ENCODE data around the gene PIK3AP1.

DNA sequence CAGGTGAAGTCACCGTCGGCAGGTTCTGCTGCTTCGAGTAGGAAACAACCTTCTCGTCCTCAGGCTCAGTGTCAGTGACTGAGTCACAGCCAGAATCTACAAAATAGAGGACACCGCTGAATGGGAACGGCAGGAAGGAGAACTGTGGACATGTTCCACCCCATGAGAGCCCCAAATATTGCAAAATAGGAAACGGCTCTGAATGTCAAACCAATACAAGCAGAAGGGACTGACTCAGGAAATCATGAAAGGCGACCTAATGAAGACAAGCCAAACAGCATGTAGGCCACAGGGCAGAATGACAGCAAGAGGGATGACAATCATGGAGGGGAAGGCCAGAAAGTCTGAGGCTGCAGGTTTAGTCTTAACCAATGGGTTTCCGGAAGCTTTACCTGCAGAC is 63.5 kb downstream of the PIK3AP1 start:
- no peak for TF ChIP-seq NFIC (IDR thresholded peaks at IDR 0.05; ENCODE audit: borderline replicate concordance)
- no peak for TF ChIP-seq YY1 (IDR thresholded peaks at IDR 0.05; ENCODE audit: low read depth)
- no peak for TF ChIP-seq CTCF (IDR thresholded peaks at IDR 0.05)
- TF ChIP-seq POLR2AphosphoS5 (IDR thresholded peaks at IDR 0.05; ENCODE audit: low read depth, low read length) = no peak
- no peak for TF ChIP-seq EZH2phosphoT487 (IDR thresholded peaks at IDR 0.05; ENCODE audit: borderline replicate concordance, low read depth)
- no peak for TF ChIP-seq RXRA (IDR thresholded peaks at IDR 0.05; ENCODE audit: borderline replicate concordance, low read depth)
- TF ChIP-seq ZBTB33 (IDR thresholded peaks at IDR 0.05; ENCODE audit: borderline replicate concordance, low read depth) = no peak
- TF ChIP-seq CHD2 (IDR thresholded peaks at IDR 0.05; ENCODE audit: low read length, partially characterized antibody) = no peak
- no peak for TF ChIP-seq NRF1 (IDR thresholded peaks at IDR 0.05; ENCODE audit: low read depth, low read length)
- TF ChIP-seq, protein P1, sequence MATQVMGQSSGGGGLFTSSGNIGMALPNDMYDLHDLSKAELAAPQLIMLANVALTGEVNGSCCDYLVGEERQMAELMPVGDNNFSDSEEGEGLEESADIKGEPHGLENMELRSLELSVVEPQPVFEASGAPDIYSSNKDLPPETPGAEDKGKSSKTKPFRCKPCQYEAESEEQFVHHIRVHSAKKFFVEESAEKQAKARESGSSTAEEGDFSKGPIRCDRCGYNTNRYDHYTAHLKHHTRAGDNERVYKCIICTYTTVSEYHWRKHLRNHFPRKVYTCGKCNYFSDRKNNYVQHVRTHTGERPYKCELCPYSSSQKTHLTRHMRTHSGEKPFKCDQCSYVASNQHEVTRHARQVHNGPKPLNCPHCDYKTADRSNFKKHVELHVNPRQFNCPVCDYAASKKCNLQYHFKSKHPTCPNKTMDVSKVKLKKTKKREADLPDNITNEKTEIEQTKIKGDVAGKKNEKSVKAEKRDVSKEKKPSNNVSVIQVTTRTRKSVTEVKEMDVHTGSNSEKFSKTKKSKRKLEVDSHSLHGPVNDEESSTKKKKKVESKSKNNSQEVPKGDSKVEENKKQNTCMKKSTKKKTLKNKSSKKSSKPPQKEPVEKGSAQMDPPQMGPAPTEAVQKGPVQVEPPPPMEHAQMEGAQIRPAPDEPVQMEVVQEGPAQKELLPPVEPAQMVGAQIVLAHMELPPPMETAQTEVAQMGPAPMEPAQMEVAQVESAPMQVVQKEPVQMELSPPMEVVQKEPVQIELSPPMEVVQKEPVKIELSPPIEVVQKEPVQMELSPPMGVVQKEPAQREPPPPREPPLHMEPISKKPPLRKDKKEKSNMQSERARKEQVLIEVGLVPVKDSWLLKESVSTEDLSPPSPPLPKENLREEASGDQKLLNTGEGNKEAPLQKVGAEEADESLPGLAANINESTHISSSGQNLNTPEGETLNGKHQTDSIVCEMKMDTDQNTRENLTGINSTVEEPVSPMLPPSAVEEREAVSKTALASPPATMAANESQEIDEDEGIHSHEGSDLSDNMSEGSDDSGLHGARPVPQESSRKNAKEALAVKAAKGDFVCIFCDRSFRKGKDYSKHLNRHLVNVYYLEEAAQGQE (IDR thresholded peaks at IDR 0.05; ENCODE audit: low read depth, low read length) = no peak
